ENCODE results near the gene SLIT3. TPM values are rescaled to one million over a fixed set of nuclear protein-coding genes. Genes with fewer than 3 reads are reported as not detected.
A peak's percentile ranks its signal among the peaks of the same experiment; 100 is the strongest.

The SLIT3 gene
- total and polyA plus RNA-seq, 2 donors from 2014 or later = 14.5 to 54.1 TPM

- Histone ChIP-seq H3K27me3 (ENCODE audit: control insufficient read depth, insufficient read depth, low read length) (no peaks in the 10 kb centered on the region), H3K27ac (ENCODE audit: low read depth in 2 of 2, low read length in 2 of 2) (no peak overlapping the region), H3K9ac (ENCODE audit: low read length in 3 of 3) (no peak overlapping the region), H3K36me3 (ENCODE audit: control insufficient read depth in 2 of 3, insufficient read depth in 3 of 3, low read length in 3 of 3) (peaks cover 0 to 3% (median 0%) of the 10 kb centered on the region in 3 donors), H3K9me3 (ENCODE audit: control insufficient read depth in 2 of 3, insufficient read depth in 1 of 3, low read length in 3 of 3) (no peaks in the 10 kb centered on the region), H3K4me3 (ENCODE audit: low read length in 3 of 3) (no peak overlapping the region), H3K4me1 (ENCODE audit: control insufficient read depth in 2 of 3, insufficient read depth in 2 of 3, low read depth in 1 of 3, low read length in 3 of 3) (no peaks in the 10 kb centered on the region)
- no peak for DNase-seq
- no peak for FAIRE-seq
- intact Hi-C loops (cut with DNase I) = no loop called here
- no peak for TF ChIP-seq CTCF (IDR thresholded peaks at IDR 0.05; ENCODE audit: borderline replicate concordance, extremely low read depth, insufficient read depth)
Measured at GRCh38 chr5:168827636-168828035, 473.3 kb downstream of the SLIT3 start.

GRCh38 chr5:168826246-168826725, 474.7 kb downstream of the SLIT3 start:
- intact Hi-C loops (cut with DNase I) = no loop called here
- H3K27me3 ChIP-seq (ENCODE audit: control insufficient read depth, insufficient read depth, low read length) = no peaks in the 10 kb centered on the region
- peak in 2 of 5 donors; percentile 16 to 54 for DNase-seq
- no peak overlapping the region for H3K27ac ChIP-seq (ENCODE audit: low read depth in 2 of 2, low read length in 2 of 2)
- FAIRE-seq = no peak
- no peak overlapping the region for H3K4me3 ChIP-seq (ENCODE audit: low read length in 3 of 3)
- no peak for TF ChIP-seq CTCF (IDR thresholded peaks at IDR 0.05; ENCODE audit: borderline replicate concordance, extremely low read depth, insufficient read depth)
- no peaks in the 10 kb centered on the region for H3K9me3 ChIP-seq (ENCODE audit: control insufficient read depth in 2 of 3, insufficient read depth in 1 of 3, low read length in 3 of 3)
- no peak overlapping the region for H3K9ac ChIP-seq (ENCODE audit: low read length in 3 of 3)
- H3K36me3 ChIP-seq (ENCODE audit: control insufficient read depth in 2 of 3, insufficient read depth in 3 of 3, low read length in 3 of 3) = peaks cover 0 to 3% (median 0%) of the 10 kb centered on the region in 3 donors
- H3K4me1 ChIP-seq (ENCODE audit: control insufficient read depth in 2 of 3, insufficient read depth in 2 of 3, low read depth in 1 of 3, low read length in 3 of 3) = no peaks in the 10 kb centered on the region

GRCh38 chr5:168822745-168823281, 478.1 kb downstream of the SLIT3 start:
- H3K36me3 ChIP-seq (ENCODE audit: control insufficient read depth in 2 of 3, insufficient read depth in 3 of 3, low read length in 3 of 3) = peaks cover 0 to 3% (median 0%) of the 10 kb centered on the region in 3 donors
- H3K9me3 ChIP-seq (ENCODE audit: control insufficient read depth in 2 of 3, insufficient read depth in 1 of 3, low read length in 3 of 3) = no peaks in the 10 kb centered on the region
- no peak overlapping the region for H3K27ac ChIP-seq (ENCODE audit: low read depth in 2 of 2, low read length in 2 of 2)
- no peak for FAIRE-seq
- DNase-seq = no peak
- no peaks in the 10 kb centered on the region for H3K4me1 ChIP-seq (ENCODE audit: control insufficient read depth in 2 of 3, insufficient read depth in 2 of 3, low read depth in 1 of 3, low read length in 3 of 3)
- H3K27me3 ChIP-seq (ENCODE audit: control insufficient read depth, insufficient read depth, low read length) = no peaks in the 10 kb centered on the region
- TF ChIP-seq CTCF (IDR thresholded peaks at IDR 0.05; ENCODE audit: borderline replicate concordance, extremely low read depth, insufficient read depth) = no peak
- H3K9ac ChIP-seq (ENCODE audit: low read length in 3 of 3) = no peak overlapping the region
- intact Hi-C loops (cut with DNase I) = no loop called here
- H3K4me3 ChIP-seq (ENCODE audit: low read length in 3 of 3) = no peak overlapping the region
